Activated effector memory CD4-positive, alpha-beta T cell treated with Interleukin-2 at 50 U/mL for 16 hours (primary cell): Measurements from ENCODE around the gene ARHGAP20.
"Not testable (repeated sequence)": the region's sequence is repeated elsewhere in the genome, so short reads cannot be mapped to it uniquely, and the experiment has no call there.

Experiments used
- DNase-seq: peaks from one replicate; pipeline ENCODE4 v3.0.0-alpha.2; 2020

ARHGAP20 gene

DNA sequence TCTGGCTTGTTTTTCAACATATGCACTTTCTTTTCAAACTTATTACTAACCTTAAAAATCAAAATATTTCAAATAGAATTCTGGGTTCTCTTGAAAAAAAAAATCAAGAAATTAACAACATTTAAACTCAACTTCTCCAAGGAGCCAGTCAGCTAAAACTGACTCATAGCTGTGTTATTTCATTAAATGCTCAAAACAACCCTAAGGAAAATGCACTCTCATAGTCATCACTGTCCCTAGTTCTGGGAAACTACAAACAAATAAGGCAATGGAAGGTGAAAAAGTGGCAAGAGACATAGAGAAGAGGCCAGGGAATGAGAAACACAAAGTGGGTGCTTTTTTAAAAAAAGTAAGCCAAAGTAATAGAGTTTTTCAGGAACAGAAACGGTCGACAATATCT is 4.1 kb upstream of the ARHGAP20 start:
- no peak for DNase-seq

DNA sequence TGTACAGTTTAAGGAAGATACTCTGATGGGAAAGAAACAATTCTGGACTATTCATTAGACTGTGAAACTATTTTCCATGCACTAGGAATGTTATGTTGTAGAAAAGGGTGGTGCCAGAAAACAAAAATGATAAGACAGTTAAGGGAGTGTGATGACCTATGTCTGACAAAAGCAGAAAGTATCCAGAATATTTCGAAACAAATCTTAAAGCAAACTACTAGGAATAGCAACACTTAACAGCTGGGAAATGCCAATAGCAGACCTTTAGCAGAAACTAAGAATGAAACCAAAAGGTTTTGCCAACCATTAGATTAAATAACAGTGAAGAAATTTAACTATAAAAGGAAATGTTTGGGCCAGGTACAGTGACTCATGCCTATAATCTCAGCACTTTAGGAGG is 3.3 kb upstream of the ARHGAP20 start:
- DNase-seq, result no peak

- no peak for DNase-seq
Observed at GRCh38 chr11:110713449-110713776, 1.2 kb upstream of the ARHGAP20 start.

GRCh38 chr11:110712659-110713448 is 617 bp upstream of the ARHGAP20 start:
- DNase-seq, result no peak

GRCh38 chr11:110711448-110711775 is 825 bp downstream of the ARHGAP20 start:
- no peak for DNase-seq

GRCh38 chr11:110710628-110711381 is 1.4 kb downstream of the ARHGAP20 start:
- DNase-seq, result no peak

GRCh38 chr11:110704210-110704864 is 7.9 kb downstream of the ARHGAP20 start:
- DNase-seq, result no peak

DNA sequence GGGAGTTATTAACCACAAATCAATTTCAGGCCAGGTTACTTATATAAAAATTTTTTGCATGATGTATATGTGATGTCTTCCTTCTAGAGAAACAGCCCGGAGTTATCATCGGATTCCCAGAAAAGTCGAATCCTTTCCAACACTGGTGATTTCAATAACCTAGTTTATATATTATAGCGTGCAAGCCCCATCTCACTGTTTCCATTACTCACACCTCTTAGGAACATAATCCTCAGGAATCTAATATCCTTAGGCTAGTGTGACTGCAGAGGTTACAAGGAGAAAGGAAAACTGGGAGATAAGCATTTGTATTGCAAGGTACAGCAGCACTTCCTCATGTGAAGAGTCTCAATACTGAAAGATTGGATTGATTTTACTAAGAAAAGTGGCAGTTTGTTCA is 20.3 kb downstream of the ARHGAP20 start:
- DNase-seq, result no peak

- no peak for DNase-seq
Observed at GRCh38 chr11:110689306-110689705, 22.9 kb downstream of the ARHGAP20 start.

DNA sequence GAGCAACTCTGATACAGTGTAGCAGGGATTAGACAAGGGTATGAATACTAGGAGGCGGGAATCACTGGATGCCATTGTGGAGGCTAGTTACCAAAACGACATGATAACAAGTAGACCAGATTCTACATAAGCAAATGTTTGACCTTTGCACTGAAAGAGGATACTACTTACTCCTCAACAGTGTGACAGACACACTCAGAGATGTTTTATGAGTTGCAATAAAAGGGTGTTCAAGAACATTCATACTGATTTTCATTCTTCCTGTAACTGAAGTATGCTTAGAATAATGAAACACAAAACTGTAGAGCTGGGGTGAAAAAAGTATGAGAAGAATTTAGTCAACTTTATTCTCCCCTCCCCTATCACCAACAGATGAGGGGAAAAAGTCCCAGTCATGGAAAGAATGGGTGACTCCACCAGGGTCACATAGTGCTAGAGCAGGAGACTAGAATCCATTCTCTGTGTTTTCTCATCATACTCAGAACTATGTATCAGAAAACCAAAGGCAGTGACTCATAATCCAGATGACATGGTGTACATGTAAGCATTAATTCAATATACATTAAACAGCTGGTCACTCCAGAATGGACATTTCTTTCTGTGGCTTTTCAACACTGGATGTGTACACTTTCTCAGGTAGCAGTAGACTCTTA is 32.8 kb downstream of the ARHGAP20 start:
- DNase-seq, result no peak

DNA sequence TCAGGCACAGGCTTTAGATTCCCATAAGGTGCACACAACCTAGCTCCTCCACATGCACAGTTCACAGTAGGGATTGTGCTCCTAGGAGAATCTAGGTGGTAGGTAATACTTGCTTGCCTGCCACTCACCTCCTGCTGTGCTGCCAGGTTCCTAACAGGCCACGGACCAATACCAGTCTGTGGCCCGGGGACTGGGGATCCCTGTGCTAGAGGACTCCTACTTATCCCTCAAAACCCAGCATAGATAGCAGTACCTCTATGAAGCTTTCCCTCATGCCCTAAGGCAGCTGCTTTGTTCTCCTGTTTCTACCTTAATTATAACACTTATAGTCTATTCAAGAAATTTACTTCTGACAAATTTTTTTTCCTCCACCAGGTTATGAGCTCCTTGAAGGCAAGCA is 36.7 kb downstream of the ARHGAP20 start:
- DNase-seq, result no peak

DNA sequence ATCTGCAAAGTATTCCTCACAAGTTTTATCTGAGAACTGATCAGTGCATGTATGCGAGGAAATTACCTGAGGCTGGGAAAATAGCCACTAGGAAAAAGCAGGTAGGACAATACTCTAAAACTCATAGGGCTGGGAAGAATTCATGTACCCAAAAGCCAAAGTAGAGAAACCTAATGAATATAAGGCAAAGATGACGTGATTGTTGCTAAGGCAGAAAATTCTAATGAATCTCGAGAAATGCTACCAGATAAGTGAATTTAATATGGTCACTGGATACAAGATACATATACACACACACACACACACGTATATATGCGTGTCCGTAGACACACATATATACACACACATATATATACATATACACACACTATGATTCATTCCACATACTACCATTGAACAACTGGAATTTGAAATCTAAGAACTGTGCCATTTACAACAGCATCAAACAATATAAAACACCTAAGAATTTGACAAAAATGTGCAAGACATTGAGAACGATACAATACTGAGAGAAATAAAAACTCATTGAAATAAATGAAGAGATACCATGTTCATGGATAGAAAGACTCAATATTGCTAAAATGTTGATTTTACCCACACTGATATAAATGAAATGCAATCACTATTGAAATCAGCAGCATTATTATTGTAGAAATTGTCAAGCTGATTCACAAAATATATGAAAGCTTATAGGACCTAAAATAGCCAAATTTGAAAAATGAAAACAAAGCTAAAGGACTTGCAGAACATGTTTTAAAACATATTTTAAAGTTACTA is 46.4 kb downstream of the ARHGAP20 start:
- no peak for DNase-seq

- DNase-seq, result no peak
Observed at GRCh38 chr11:110655967-110656366, 56.3 kb downstream of the ARHGAP20 start.

GRCh38 chr11:110654456-110654855 is 57.8 kb downstream of the ARHGAP20 start:
- DNase-seq, result no peak

DNA sequence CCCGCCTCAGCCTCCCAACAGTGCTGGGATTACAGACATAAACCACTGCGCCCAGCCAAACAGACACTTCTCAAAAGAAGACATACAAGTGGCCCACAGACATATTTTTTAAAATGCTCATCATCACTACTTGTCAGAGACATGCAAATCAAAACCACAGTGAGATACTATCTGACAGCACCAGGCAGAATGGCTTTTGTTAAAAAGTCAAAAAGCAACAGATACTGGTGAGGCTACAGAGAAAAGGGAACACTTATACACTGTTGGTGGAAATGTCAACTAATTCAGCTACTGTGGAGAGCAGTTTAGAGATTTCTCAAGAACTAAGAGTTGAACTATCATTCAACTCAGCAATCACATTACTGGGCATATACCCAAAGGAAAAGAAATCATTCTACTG is 67.0 kb downstream of the ARHGAP20 start:
- no peak for DNase-seq

GRCh38 chr11:110634370-110634769 is 77.9 kb downstream of the ARHGAP20 start:
- no peak for DNase-seq

DNA sequence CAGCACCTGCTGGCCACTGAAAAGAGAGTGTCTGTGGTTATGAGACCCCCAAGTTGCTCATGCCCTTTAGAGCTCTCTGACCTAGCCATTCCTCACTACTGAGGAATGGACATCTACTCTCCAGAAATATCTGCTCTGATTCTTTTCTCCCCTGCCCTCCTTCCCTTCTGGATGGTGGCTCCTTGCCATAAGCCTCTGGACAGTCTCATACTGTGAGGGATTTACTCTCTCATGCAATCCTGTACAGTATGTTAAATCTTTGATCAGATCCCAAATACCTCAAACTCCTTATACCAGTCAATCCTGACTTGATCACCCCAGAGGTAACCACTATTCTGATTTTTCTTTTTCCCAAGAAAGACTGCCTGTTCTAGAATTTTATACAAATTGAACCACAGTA is 80.7 kb downstream of the ARHGAP20 start:
- no peak for DNase-seq

DNA sequence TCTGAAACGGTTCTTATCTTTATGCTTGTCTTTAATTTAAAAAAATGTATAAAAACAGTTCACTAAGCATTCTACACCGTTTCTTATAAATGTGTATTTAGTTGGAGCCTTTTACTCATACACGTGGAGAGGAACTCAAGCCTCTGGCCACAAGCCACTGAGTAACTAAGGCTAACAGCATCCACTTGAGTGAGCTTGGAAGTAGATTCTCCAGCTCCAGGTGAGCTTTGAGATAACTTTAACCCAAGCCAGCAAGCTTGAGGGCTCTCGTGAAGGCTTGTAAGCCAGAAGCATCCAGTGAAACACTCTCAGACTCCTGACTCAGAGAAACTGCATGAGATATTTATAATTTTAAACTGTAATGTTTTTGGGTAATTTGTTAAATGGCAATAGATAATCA is 82.6 kb downstream of the ARHGAP20 start:
- DNase-seq, result no peak

DNA sequence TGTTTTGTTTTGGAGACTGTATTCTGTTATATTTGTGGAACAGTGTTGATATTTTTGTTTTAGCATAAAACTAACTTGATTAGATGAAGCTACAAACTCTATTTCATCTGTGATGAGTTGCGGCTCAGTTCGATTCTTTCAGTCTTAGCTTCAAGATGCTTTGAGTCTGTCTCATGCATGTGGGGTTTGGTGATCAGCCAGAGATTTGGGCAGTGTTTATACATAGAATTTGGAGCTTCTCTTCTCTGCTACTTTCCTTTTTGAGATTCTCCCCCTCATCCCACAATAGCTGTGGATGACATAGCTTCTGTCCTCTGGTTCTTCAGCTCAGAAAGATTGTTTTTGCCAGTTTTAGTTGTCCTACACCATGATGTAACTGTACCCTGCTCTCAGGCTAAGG is 90.4 kb downstream of the ARHGAP20 start:
- no peak for DNase-seq

GRCh38 chr11:110619366-110619765 is 92.9 kb downstream of the ARHGAP20 start:
- DNase-seq, result not testable (repeated sequence)

DNA sequence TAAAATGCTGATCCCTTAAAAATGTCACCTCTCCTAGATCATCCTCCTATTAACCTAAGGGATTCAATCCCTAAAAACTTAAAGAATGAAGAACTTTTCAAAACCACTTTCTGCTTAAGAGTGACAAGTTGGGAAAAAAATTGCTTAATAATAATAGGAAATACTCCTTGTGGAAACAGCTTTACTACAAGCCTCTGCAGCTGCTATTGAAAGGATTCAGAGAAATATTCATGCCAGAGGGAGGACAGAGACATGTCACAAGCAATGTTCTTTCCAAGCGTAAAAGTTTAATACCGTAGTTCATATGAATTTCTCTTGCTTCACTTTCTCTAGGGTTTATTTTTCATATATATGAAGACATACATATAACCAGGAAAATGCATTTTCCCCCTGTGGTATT is 98.2 kb downstream of the ARHGAP20 start:
- no peak for DNase-seq

- DNase-seq, result no peak
Observed at GRCh38 chr11:110613197-110613918, 98.9 kb downstream of the ARHGAP20 start.
